ENCODE data around the gene CLDND1. TPM values are rescaled to one million over a fixed set of nuclear protein-coding genes. Genes with fewer than 3 reads are reported as not detected.
A peak's percentile ranks its signal among the peaks of the same experiment; 100 is the strongest.

CLDND1 gene
- total RNA-seq, 1 donor from 2014 or later, result 167 TPM

- DNase-seq (ENCODE audit: low read depth), result no peak
- no peak for TF ChIP-seq CTCF (conservative IDR thresholded peaks at IDR 0.05; ENCODE audit: low read depth, low read length)
- no peak within 1 kb of the TSS for H3K4me3 ChIP-seq (ENCODE audit: low read depth, low read length)
Measured at GRCh38 chr3:98531622-98532274, 9.0 kb upstream of the CLDND1 start, which contains the start of gene GPR15. Gene GPR15, plus strand, starts transcription at chr3:98531978. Its CDS starts 56 bp downstream, at chr3:98532034.

- H3K4me3 ChIP-seq (ENCODE audit: low read depth, low read length), result no peak overlapping the region
- no peak for DNase-seq (ENCODE audit: low read depth)
- no peak for TF ChIP-seq CTCF (conservative IDR thresholded peaks at IDR 0.05; ENCODE audit: low read depth, low read length)
Measured at GRCh38 chr3:98530676-98531075, 8.0 kb upstream of the CLDND1 start.

GRCh38 chr3:98529856-98530459 lies 7.3 kb upstream of the CLDND1 start:
- no peak for TF ChIP-seq CTCF (conservative IDR thresholded peaks at IDR 0.05; ENCODE audit: low read depth, low read length)
- no peak overlapping the region for H3K4me3 ChIP-seq (ENCODE audit: low read depth, low read length)
- DNase-seq (ENCODE audit: low read depth), result no peak

- no peak for DNase-seq (ENCODE audit: low read depth)
- H3K4me3 ChIP-seq (ENCODE audit: low read depth, low read length), result no peak overlapping the region
- TF ChIP-seq CTCF (conservative IDR thresholded peaks at IDR 0.05; ENCODE audit: low read depth, low read length), result no peak
Measured at GRCh38 chr3:98528474-98529346, 6.0 kb upstream of the CLDND1 start.

GRCh38 chr3:98525494-98525893 lies 2.8 kb upstream of the CLDND1 start:
- H3K4me3 ChIP-seq (ENCODE audit: low read depth, low read length), result no peak overlapping the region
- TF ChIP-seq CTCF (conservative IDR thresholded peaks at IDR 0.05; ENCODE audit: low read depth, low read length), result no peak
- DNase-seq (ENCODE audit: low read depth), result no peak

GRCh38 chr3:98521897-98522543 lies 682 bp downstream of the CLDND1 start:
- peak overlapping the region; percentile 88 for H3K4me3 ChIP-seq (ENCODE audit: low read depth, low read length)
- DNase-seq (ENCODE audit: low read depth), result no peak
- no peak for TF ChIP-seq CTCF (conservative IDR thresholded peaks at IDR 0.05; ENCODE audit: low read depth, low read length)

All from epithelial cell of proximal tubule (primary cell).